Mesenchymal stem cell (in vitro differentiated cells and primary cell): Measurements from ENCODE around the gene FANCI.
A peak's percentile ranks its signal among the peaks of the same experiment; 100 is the strongest.

ENCODE experiments used
- DNase-seq: peaks from one replicate; pipeline ENCODE4 v3.0.0-alpha.2; 2013
- H2AFZ ChIP-seq: one replicate; pipeline ENCODE4 v1.6.1; 2013; ENCODE audit warnings: low read depth, mild to moderate bottlenecking, control low read depth, inconsistent platforms, low read length, moderate library complexity
- H2AK5ac ChIP-seq: 2 replicates; pipeline ENCODE4 v1.6.1; 2013; ENCODE audit warnings: low read length, moderate library complexity, mild to moderate bottlenecking, inconsistent platforms; ENCODE audit not compliant: severe bottlenecking
- H2BK120ac ChIP-seq: one replicate; pipeline ENCODE4 v1.6.1; 2013; ENCODE audit warnings: low read depth, mild to moderate bottlenecking, inconsistent platforms, low read length, moderate library complexity
- H2BK12ac ChIP-seq, 2 experiments: one replicate each; pipeline ENCODE4 v1.6.1; 2013; ENCODE audit warnings: inconsistent platforms in 2 of 2, low read length in 2 of 2, mild to moderate bottlenecking in 2 of 2, moderate library complexity in 2 of 2, control low read depth in 1 of 2
- H2BK15ac ChIP-seq: one replicate; pipeline ENCODE4 v1.6.1; 2013; ENCODE audit warnings: mild to moderate bottlenecking, low read depth, inconsistent platforms; ENCODE audit not compliant: poor library complexity, severe bottlenecking
- H2BK5ac ChIP-seq: 2 replicates; pipeline ENCODE4 v1.6.1; 2013; ENCODE audit warnings: low read depth, mild to moderate bottlenecking, low read length, control low read depth, inconsistent platforms; ENCODE audit not compliant: poor library complexity, severe bottlenecking
- H3K14ac ChIP-seq, 2 experiments: one replicate each; pipeline ENCODE4 v1.6.1; 2013; ENCODE audit warnings: inconsistent platforms in 2 of 2, low read length in 2 of 2, control low read depth in 1 of 2, mild to moderate bottlenecking in 1 of 2, moderate library complexity in 1 of 2
- H3K18ac ChIP-seq, 2 experiments: one replicate each; pipeline ENCODE4 v1.6.1; 2013; ENCODE audit warnings: inconsistent platforms in 2 of 2, low read length in 2 of 2, control low read depth in 1 of 2, low read depth in 1 of 2, mild to moderate bottlenecking in 1 of 2
- H3K23ac ChIP-seq, 2 experiments: one replicate each; pipeline ENCODE4 v1.6.1; 2013; ENCODE audit warnings: inconsistent platforms in 2 of 2, low read length in 2 of 2, mild to moderate bottlenecking in 2 of 2, moderate library complexity in 2 of 2, control low read depth in 1 of 2
- H3K27ac ChIP-seq: 2 replicates; pipeline ENCODE4 v1.5.1; 2013; ENCODE audit warnings: mild to moderate bottlenecking, moderate library complexity, low read length, control low read depth, inconsistent platforms; ENCODE audit not compliant: poor library complexity, severe bottlenecking
- H3K27me3 ChIP-seq, 2 experiments: 2 replicates each; pipeline versions ENCODE4 v1.6.1 to v1.7.0; 2013; ENCODE audit warnings: low read length in 2 of 2, mild to moderate bottlenecking in 2 of 2, moderate library complexity in 2 of 2, control low read depth in 1 of 2, inconsistent platforms in 1 of 2; ENCODE audit not compliant: control insufficient read depth in 1 of 2, insufficient read depth in 1 of 2
- H3K36me3 ChIP-seq, 2 experiments: 2 replicates each; pipeline versions ENCODE4 v1.6.1 to v1.7.0; 2013; ENCODE audit warnings: low read length in 2 of 2, control low read depth in 1 of 2, inconsistent platforms in 1 of 2, low read depth in 1 of 2, mild to moderate bottlenecking in 1 of 2; ENCODE audit not compliant: insufficient read depth in 2 of 2, control insufficient read depth in 1 of 2
- H3K4ac ChIP-seq, 2 experiments: one replicate each; pipeline ENCODE4 v1.6.1; 2013; ENCODE audit warnings: inconsistent platforms in 2 of 2, low read length in 2 of 2, mild to moderate bottlenecking in 2 of 2, moderate library complexity in 2 of 2, control low read depth in 1 of 2, low read depth in 1 of 2
- H3K4me1 ChIP-seq: 2 replicates; pipeline ENCODE4 v1.6.1; 2013; ENCODE audit warnings: low read depth, low read length, control low read depth; ENCODE audit not compliant: control insufficient read depth, insufficient read depth
- H3K4me2 ChIP-seq: 2 replicates; pipeline ENCODE4 v1.6.1; 2013; ENCODE audit warnings: low read length, mild to moderate bottlenecking, inconsistent platforms; ENCODE audit not compliant: poor library complexity, severe bottlenecking
- H3K4me3 ChIP-seq, 2 experiments: 2 replicates each; pipeline versions ENCODE4 v1.5.1 to v1.7.0; 2013; ENCODE audit warnings: low read length in 2 of 2, mild to moderate bottlenecking in 2 of 2, control low read depth in 1 of 2, low read depth in 1 of 2; ENCODE audit not compliant: insufficient read depth in 1 of 2
- H3K79me1 ChIP-seq: replicated peaks from 2 replicates; pipeline ENCODE4 v1.6.1; 2013; ENCODE audit warnings: mild to moderate bottlenecking, control low read depth, low read length, inconsistent platforms; ENCODE audit not compliant: poor library complexity, severe bottlenecking
- H3K9ac ChIP-seq: 2 replicates; pipeline ENCODE4 v1.7.0; 2013; ENCODE audit warnings: mild to moderate bottlenecking, low read length, moderate library complexity
- H3K9me3 ChIP-seq: 2 replicates; pipeline ENCODE4 v1.7.0; 2013; ENCODE audit warnings: mild to moderate bottlenecking, low read length; ENCODE audit not compliant: control insufficient read depth
- H4K8ac ChIP-seq: one replicate; pipeline ENCODE4 v1.6.1; 2013; ENCODE audit warnings: inconsistent platforms, mild to moderate bottlenecking, low read length, moderate library complexity
- H4K91ac ChIP-seq: one replicate; pipeline ENCODE4 v1.6.1; 2013; ENCODE audit warnings: mild to moderate bottlenecking, low read length, inconsistent platforms
- WGBS: methylation state at CpG from one replicate; pipeline ENCODE4 v1.1.7; 2013; ENCODE audit warnings: mixed read lengths; 5-methylcytosine and 5-hydroxymethylcytosine counted together

FANCI gene

DNA sequence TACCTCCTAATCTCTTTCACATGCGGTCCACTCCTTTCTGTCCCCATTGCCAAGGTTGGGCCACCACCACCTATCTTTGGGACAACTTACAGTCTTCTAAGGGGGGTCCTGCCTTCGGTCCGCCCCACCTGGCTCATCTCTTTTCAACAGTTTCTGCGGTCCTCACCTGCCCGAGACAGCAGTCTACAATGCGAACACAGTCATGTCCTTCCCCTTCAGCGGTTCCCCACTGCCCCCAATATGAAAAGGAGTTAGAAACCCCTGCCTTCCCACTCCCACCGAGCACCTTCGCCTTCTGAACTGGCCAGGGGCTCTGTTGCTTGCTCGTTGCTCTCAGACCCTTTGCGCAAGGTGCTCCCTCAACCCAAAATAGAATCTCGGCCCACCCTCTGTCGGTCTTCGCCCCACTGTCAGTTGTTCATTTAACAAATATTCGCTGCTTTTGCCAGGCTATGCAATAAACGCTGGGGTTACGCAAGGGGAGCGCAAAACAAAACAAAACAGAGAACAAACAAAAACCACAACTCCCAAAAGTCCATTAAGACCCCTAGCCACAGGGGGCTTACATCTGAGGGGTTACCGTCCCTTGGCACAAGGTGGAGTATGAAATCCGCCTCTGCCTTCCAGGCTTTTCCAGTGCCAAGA, 611 bp upstream of the FANCI start:
- H3K4me1 ChIP-seq = peaks cover 8% of the 10 kb centered on the region
- no peak overlapping the region for H2BK15ac ChIP-seq
- H3K4ac ChIP-seq = peak overlapping the region; percentile 24 to 94
- no peak overlapping the region for H2AK5ac ChIP-seq
- H3K9ac ChIP-seq = peak overlapping the region; percentile 97
- peak overlapping the region; percentile 86 to 96 for H3K18ac ChIP-seq
- no peak overlapping the region for H2BK5ac ChIP-seq
- peak overlapping the region in 1 of 2 experiments; percentile 64 for H3K23ac ChIP-seq
- DNase-seq = no peak
- H2BK12ac ChIP-seq = peak overlapping the region in 1 of 2 experiments; percentile 95
- H3K79me1 ChIP-seq = peaks cover 8% of the 10 kb centered on the region
- peak overlapping the region; percentile 74 for H2BK120ac ChIP-seq
- peak overlapping the region; percentile 90 for H3K4me2 ChIP-seq
- 62% methylated on average over 20 of the region's 20 CpGs for WGBS
- peak overlapping the region; percentile 99 for H2AFZ ChIP-seq
- H3K9me3 ChIP-seq = peaks cover 4% of the 10 kb centered on the region
- peak overlapping the region; percentile 88 for H4K91ac ChIP-seq
- no peaks in the 10 kb centered on the region for H3K27me3 ChIP-seq
- H3K36me3 ChIP-seq = no peaks in the 10 kb centered on the region
- H3K14ac ChIP-seq = peak overlapping the region in 1 of 2 experiments; percentile 99
- H4K8ac ChIP-seq = peak overlapping the region; percentile 99
- peak overlapping the region; percentile 83 to 95 for H3K4me3 ChIP-seq
- no peak overlapping the region for H3K27ac ChIP-seq

DNA sequence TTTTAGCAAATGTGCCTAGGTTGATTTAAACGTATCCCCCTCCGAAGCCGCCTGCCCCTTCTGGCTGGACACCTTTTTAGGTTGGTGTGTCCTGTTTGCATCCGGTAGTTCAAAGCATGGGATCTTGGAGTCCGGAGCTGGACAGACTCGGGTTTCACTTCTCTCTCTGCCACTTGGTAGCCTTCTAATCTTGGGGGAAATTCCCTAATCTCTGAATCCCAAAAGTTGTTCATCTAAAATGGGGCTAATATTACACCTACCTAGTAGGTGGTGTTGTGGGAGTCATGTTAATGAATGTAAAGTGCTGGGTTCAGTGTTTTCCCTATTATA, 760 bp downstream of the FANCI start:
- H4K8ac ChIP-seq = no peak overlapping the region

DNA sequence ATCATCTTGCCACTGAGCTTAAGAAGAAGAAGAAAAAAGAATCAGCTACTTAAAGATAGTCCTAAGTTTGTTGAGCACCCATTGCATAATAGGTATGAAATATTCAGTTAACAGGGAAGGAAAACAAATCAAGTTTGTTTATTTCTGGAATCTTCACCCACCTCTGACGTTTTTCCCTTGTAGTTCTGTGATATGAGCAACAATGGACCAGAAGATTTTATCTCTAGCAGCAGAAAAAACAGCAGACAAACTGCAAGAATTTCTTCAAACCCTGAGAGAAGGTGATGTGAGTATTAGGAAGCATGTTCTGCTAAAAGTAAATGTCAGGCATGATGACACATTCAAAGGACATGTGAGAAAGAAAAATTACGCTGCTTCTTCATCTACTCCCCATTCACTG, 3.7 kb downstream of the FANCI start:
- H3K18ac ChIP-seq = no peak overlapping the region
- no peak overlapping the region for H3K4me2 ChIP-seq
- no peak overlapping the region for H3K4me3 ChIP-seq
- no peak overlapping the region for H2AFZ ChIP-seq
- no peak for DNase-seq
- no peaks in the 10 kb centered on the region for H3K27me3 ChIP-seq
- H3K9ac ChIP-seq = no peak overlapping the region
- H2BK12ac ChIP-seq = no peak overlapping the region
- no peaks in the 10 kb centered on the region for H3K9me3 ChIP-seq
- peaks cover 8% of the 10 kb centered on the region for H3K4me1 ChIP-seq
- no peak overlapping the region for H2BK120ac ChIP-seq
- no peak overlapping the region for H3K27ac ChIP-seq
- no peak overlapping the region for H4K8ac ChIP-seq
- no peak overlapping the region for H2BK5ac ChIP-seq
- H3K23ac ChIP-seq = no peak overlapping the region
- H2AK5ac ChIP-seq = no peak overlapping the region
- no peak overlapping the region for H4K91ac ChIP-seq
- no peak overlapping the region for H3K4ac ChIP-seq
- peaks cover 3 to 10% of the 10 kb centered on the region in 2 experiments for H3K36me3 ChIP-seq
- H3K79me1 ChIP-seq = peaks cover 8% of the 10 kb centered on the region
- no peak overlapping the region for H3K14ac ChIP-seq
- H2BK15ac ChIP-seq = no peak overlapping the region
- WGBS = no CpG with 5 or more reads among the region's 2 CpGs

More for the DNA sequence above, 760 bp downstream of the FANCI start:
- WGBS = 4% methylated on average over 4 of the region's 6 CpGs
- peaks cover 8% of the 10 kb centered on the region for H3K79me1 ChIP-seq
- H2BK120ac ChIP-seq = no peak overlapping the region
- H3K18ac ChIP-seq = no peak overlapping the region
- H3K9me3 ChIP-seq = peaks cover 2% of the 10 kb centered on the region
- H3K9ac ChIP-seq = peak overlapping the region; percentile 97
- H3K23ac ChIP-seq = no peak overlapping the region
- no peaks in the 10 kb centered on the region for H3K27me3 ChIP-seq
- peak overlapping the region; percentile 99 for H2AFZ ChIP-seq
- H3K27ac ChIP-seq = no peak overlapping the region
- H2AK5ac ChIP-seq = no peak overlapping the region
- no peak overlapping the region for H3K14ac ChIP-seq
- H3K4ac ChIP-seq = peak overlapping the region in 1 of 2 experiments; percentile 26
- no peak overlapping the region for H2BK15ac ChIP-seq
- H3K4me1 ChIP-seq = peaks cover 8% of the 10 kb centered on the region
- H3K4me2 ChIP-seq = peak overlapping the region; percentile 92
- H3K36me3 ChIP-seq = peaks cover 3 to 4% of the 10 kb centered on the region in 2 experiments
- H2BK5ac ChIP-seq = no peak overlapping the region
- H2BK12ac ChIP-seq = no peak overlapping the region
- peak; percentile 49 for DNase-seq
- peak overlapping the region; percentile 87 to 95 for H3K4me3 ChIP-seq
- H4K91ac ChIP-seq = no peak overlapping the region

DNA sequence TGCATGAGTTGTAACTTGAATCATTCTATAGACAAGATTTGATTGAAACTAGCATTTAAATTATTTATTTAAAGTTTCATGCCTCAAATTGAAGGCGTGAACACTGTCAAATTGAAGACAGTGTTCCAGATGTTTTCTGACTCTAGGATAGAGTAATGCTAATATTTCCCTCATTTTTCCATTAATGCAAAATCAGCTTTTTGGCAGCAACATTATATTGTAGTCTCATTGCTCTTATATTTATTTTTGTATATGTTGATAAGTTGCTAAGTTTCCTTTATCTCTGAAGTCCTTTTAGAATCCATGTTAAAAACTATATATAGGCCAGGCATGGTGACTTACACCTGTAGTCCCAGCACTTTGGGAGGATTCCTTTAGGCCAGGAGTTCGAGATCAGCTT, 4.8 kb downstream of the FANCI start:
- Histone ChIP-seq H2AK5ac (no peak overlapping the region), H3K27me3 (no peaks in the 10 kb centered on the region), H2AFZ (no peak overlapping the region), H3K79me1 (peaks cover 8% of the 10 kb centered on the region), H3K9me3 (no peaks in the 10 kb centered on the region), H4K91ac (no peak overlapping the region), H3K14ac (no peak overlapping the region), H2BK120ac (no peak overlapping the region), H3K4me2 (no peak overlapping the region), H2BK5ac (no peak overlapping the region), H3K23ac (no peak overlapping the region), H2BK15ac (no peak overlapping the region), H3K36me3 (peaks cover 3 to 10% of the 10 kb centered on the region in 2 experiments), H4K8ac (no peak overlapping the region), H3K9ac (no peak overlapping the region), H3K27ac (no peak overlapping the region), H2BK12ac (no peak overlapping the region), H3K18ac (no peak overlapping the region), H3K4me3 (no peak overlapping the region), H3K4me1 (peaks cover 2% of the 10 kb centered on the region), H3K4ac (no peak overlapping the region)
- no peak for DNase-seq
- 100% methylated on average over 1 of the region's 2 CpGs for WGBS
